HFFc6 (cell line): ENCODE data around the gene NKAIN4. TPM values are rescaled to one million over a fixed set of nuclear protein-coding genes. Genes with fewer than 3 reads are reported as not detected.

Experiments
- DNase-seq: peaks from one replicate; pipeline ENCODE4 v3.0.0-alpha.2; 2018
- H3K27ac Mint-ChIP-seq: 2 replicates; pipeline ENCODE4 v1.8.0; 2020; ENCODE audit warnings: mild to moderate bottlenecking, mixed read lengths
- H3K27me3 Mint-ChIP-seq: 2 replicates; pipeline ENCODE4 v1.8.0; 2021; ENCODE audit warnings: mild to moderate bottlenecking, moderate library complexity, mixed read lengths; ENCODE audit not compliant: insufficient read depth
- H3K36me3 Mint-ChIP-seq: 2 replicates; pipeline ENCODE4 v1.8.0; 2021; ENCODE audit warnings: low read depth, mixed read lengths
- H3K4me1 Mint-ChIP-seq: 2 replicates; pipeline ENCODE4 v1.8.0; 2020; ENCODE audit warnings: low read depth, mixed read lengths
- H3K4me3 Mint-ChIP-seq: 2 replicates; pipeline ENCODE4 v1.8.0; 2020; ENCODE audit warnings: mild to moderate bottlenecking, moderate library complexity, mixed read lengths
- H3K9me3 Mint-ChIP-seq: 2 replicates; pipeline ENCODE4 v1.8.0; 2020; ENCODE audit warnings: mild to moderate bottlenecking, mixed read lengths
- CTCF ChIP-seq: fragments of 200-600 bp; sonication (generic); IDR thresholded peaks from 2 replicates; pipeline ENCODE4 v1.5.0; 2021; ENCODE audit warnings: antibody characterized with exemption, mild to moderate bottlenecking
- long read RNA-seq: library from polyadenylated mRNA; unstranded; transcript quantifications from one replicate; pipeline ENCODE4 v2.0.0, GENCODE V29; 2019
- total RNA-seq, 6 experiments: library from RNA; stranded (reverse); fragmentation: NEBNext Ultra II Directional; extraction: Animal tissue kit (Norgen Biotek cat#: 25700); gene quantifications; 2 replicates in 1 of 6; 3 replicates in 5 of 6; pipeline ENCODE4 v1.2.3, GENCODE V29; 2021

NKAIN4 gene
- not detected for total RNA-seq
- long read RNA-seq, result 0 reads

GRCh38 chr20:63254232-63254605, at the start of gene NKAIN4:
TSS of gene NKAIN4 (minus strand) at chr20:63254463. CDS start at chr20:63254450, 13 bp downstream.
- peaks cover 50% of the 10 kb centered on the region for H3K27me3 Mint-ChIP-seq
- no peak within 1 kb of the TSS for H3K4me3 Mint-ChIP-seq
- H3K27ac Mint-ChIP-seq, result no peak within 1 kb of the TSS
- H3K9me3 Mint-ChIP-seq, result no peaks in the 10 kb centered on the region
- H3K4me1 Mint-ChIP-seq, result no peaks in the 10 kb centered on the region
- DNase-seq, result no peak
- no peaks in the 10 kb centered on the region for H3K36me3 Mint-ChIP-seq
- TF ChIP-seq CTCF, result no peak

GRCh38 chr20:63303095-63303666, 48.9 kb upstream of the NKAIN4 start:
- H3K36me3 Mint-ChIP-seq, result no peaks in the 10 kb centered on the region

GRCh38 chr20:63301671-63302070, 47.4 kb upstream of the NKAIN4 start:
- Mint-ChIP-seq H3K4me3 (no peak overlapping the region), H3K27ac (no peak overlapping the region), H3K27me3 (peaks cover 15% of the 10 kb centered on the region), H3K9me3 (no peaks in the 10 kb centered on the region; the same call in 1 of the 2 replicates), H3K4me1 (no peaks in the 10 kb centered on the region), H3K36me3 (no peaks in the 10 kb centered on the region)
- TF ChIP-seq CTCF, result no peak
- DNase-seq, result no peak

More at GRCh38 chr20:63303095-63303666, 48.9 kb upstream of the NKAIN4 start:
- no peaks in the 10 kb centered on the region for H3K4me1 Mint-ChIP-seq
- H3K27ac Mint-ChIP-seq, result no peak overlapping the region
- peaks cover 13% of the 10 kb centered on the region for H3K27me3 Mint-ChIP-seq
- no peak overlapping the region for H3K4me3 Mint-ChIP-seq
- TF ChIP-seq CTCF, result no peak
- no peaks in the 10 kb centered on the region; the same call in 1 of the 2 replicates for H3K9me3 Mint-ChIP-seq
- no peak for DNase-seq

GRCh38 chr20:63298731-63299312, 44.6 kb upstream of the NKAIN4 start:
- no peak overlapping the region for H3K27ac Mint-ChIP-seq
- peaks cover 35% of the 10 kb centered on the region for H3K27me3 Mint-ChIP-seq
- TF ChIP-seq CTCF, result no peak
- H3K36me3 Mint-ChIP-seq, result no peaks in the 10 kb centered on the region
- DNase-seq, result no peak
- no peak overlapping the region for H3K4me3 Mint-ChIP-seq
- no peaks in the 10 kb centered on the region; the same call in 1 of the 2 replicates for H3K9me3 Mint-ChIP-seq
- H3K4me1 Mint-ChIP-seq, result no peaks in the 10 kb centered on the region

GRCh38 chr20:63297796-63298572, 43.7 kb upstream of the NKAIN4 start:
- no peak for TF ChIP-seq CTCF
- peaks cover 38% of the 10 kb centered on the region for H3K27me3 Mint-ChIP-seq

More at GRCh38 chr20:63297796-63298572, 43.7 kb upstream of the NKAIN4 start:
- no peaks in the 10 kb centered on the region for H3K4me1 Mint-ChIP-seq
- H3K4me3 Mint-ChIP-seq, result no peak overlapping the region
- H3K9me3 Mint-ChIP-seq, result no peaks in the 10 kb centered on the region; the same call in 1 of the 2 replicates
- no peak overlapping the region for H3K27ac Mint-ChIP-seq
- no peaks in the 10 kb centered on the region for H3K36me3 Mint-ChIP-seq
- no peak for DNase-seq
